Activated CD4-positive, alpha-beta T cell treated with anti-CD3 and anti-CD28 coated beads, Interleukin-2, amount 50 U/mL, for 24 hours (primary cell): ENCODE results near the gene RRH.
"Not testable (repeated sequence)": the region's sequence is repeated elsewhere in the genome, so short reads cannot be mapped to it uniquely, and the experiment has no call there.

ENCODE experiments used
- DNase-seq, 2 donors: peaks; one replicate each; pipeline ENCODE4 v3.0.0-alpha.2; 2020; ENCODE audit warnings: low read depth in 1 of 2, low spot score in 1 of 2

The RRH gene, protein sequence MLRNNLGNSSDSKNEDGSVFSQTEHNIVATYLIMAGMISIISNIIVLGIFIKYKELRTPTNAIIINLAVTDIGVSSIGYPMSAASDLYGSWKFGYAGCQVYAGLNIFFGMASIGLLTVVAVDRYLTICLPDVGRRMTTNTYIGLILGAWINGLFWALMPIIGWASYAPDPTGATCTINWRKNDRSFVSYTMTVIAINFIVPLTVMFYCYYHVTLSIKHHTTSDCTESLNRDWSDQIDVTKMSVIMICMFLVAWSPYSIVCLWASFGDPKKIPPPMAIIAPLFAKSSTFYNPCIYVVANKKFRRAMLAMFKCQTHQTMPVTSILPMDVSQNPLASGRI

DNA sequence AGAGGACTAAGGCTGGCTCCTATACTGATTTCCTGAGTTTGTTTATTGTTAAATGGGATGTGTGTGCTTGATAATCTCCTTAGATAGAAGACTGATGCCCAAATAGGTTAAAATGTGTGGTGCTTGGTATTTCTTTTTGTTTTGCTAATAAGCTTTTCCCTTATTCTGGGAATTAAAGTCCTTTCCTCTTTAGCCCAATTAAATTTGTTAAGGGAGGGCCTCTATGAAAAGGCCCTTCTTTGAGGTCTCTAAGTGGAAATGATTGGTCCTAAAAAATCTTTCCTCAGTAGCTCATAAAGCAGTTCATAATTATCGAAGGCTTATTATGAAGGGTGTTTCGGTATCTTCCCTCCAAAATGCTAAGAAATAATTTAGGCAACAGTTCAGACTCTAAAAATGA, at the start of gene RRH:
Gene RRH (plus strand): TSS at position 301 of the 400 bp plus-strand sequence. CDS start 56 bp downstream, at position 357.
- DNase-seq = no peak

DNA sequence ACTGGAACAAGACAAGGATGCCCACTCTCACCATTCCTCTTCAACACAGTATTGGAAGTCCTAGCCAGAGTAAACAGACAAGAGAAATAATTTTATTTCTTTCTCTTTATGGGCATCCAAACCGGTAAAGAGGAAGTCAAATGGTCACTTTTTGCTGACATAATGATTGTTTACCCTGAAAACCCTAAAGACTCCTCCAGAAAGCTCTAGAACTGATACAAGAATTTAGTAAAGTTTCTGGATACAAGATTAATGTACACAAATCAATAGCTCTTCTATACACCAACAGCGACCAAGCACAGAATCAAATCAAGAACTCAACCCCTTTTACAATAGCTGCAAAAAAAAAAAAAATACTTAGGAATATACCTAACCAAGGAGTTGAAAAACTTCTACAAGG, 45.7 kb upstream of the RRH start:
- not testable (repeated sequence) for DNase-seq

DNA sequence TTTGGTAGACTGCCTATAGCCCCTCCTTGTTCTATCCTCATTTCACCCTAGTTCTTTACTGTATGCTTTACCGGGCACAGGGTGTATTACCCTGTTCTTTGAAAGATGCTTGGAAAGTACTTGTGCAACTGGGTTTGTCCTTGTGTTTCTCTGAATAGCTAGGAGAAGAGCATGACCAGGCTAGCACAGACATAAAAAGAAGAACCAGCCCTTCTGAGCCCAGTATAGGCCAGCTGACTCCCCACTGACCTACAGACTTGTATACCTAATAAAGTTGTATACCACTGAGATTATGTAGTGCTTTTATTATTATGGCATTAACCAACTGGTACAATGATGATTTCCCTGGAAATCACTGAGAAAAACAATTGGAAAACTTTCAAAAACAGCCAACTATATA, 40.9 kb upstream of the RRH start:
- no peak for DNase-seq

DNA sequence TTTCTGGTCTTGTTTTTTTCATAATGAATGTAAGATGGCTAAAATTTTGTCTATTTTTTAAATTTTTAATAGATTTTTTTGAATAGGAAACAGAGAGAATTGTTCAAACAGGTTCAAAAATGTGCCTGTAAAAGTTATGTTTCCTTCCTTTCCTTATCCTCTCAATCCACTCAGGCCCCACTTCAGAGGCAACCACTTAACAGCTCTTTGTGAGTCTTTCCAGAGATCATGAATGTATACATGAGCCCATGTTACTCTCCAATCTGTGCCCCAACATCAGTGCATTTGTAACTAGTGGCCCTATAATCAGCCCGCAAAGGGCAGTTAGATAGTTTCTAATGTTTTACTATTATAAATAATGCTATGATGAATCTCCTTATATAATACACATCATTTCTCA, 40.0 kb upstream of the RRH start:
- no peak for DNase-seq

DNA sequence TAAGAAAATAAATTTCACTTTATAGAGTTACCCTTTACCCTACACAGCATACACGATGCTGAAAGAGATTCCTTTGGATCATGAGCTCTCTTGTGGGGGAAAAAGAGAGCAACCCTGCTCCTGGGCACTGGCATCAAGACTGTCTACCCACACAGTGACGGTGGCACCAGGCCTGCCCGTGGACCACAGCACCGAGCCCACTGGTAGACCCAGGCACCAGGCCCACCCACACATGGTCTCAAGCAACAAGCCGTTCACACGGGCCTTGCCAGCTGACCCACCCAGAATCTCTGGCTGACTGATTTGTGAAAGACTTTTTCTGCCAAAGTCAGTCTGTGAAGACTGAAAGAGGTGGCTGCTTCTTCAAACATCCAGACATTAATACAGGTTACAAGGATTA, 32.7 kb upstream of the RRH start:
- no peak for DNase-seq

DNA sequence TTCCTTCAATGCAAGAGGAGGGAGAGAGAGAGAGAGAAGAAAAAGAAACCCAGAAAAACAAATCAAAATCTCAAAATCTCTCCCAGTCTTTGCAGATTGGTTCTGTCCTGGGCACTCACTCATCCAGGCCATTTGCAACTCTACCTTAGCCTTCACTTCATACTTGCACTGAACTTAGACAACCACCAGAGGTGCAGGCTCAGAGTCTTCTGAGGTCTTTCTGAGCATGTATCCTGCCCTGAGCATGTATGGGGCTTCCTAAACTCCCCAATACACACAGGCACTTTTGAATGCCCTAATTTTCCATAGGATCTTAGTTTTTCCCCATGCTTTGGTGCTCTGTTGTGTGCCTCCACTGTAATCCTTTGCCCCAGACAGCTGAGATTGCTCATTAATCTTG, 28.9 kb upstream of the RRH start:
- DNase-seq = no peak

DNA sequence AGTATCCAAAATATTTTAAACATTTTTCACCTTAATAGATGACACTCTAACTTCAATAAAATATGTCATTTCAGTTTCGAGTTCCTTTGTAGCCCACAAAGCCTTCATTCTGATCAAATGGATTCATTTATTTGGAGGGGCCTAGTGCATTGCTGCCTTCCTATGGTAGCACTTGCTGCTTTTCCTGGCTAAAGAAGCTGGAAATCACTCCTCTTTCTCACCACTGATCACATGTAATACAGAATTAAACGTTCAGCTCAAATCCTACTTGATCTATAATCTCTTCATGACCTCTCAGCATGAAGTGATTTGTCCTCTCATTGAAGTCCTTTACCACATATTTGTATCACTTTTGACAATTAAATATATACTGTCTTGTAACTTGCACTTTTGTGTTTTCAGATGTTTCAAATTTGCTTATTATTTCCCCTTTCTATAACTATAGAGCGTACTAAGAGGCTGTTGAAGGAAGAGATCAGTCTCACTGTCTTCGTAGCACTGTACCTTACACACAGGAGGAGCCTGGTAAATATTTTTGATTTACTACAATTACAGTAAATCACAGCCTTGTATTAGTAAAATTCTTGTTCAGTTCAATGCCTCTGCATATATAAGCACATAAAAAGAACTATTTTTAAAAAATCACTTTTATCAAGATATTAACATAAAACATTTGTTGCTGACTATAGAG, 26.5 kb upstream of the RRH start:
- no peak for DNase-seq

DNA sequence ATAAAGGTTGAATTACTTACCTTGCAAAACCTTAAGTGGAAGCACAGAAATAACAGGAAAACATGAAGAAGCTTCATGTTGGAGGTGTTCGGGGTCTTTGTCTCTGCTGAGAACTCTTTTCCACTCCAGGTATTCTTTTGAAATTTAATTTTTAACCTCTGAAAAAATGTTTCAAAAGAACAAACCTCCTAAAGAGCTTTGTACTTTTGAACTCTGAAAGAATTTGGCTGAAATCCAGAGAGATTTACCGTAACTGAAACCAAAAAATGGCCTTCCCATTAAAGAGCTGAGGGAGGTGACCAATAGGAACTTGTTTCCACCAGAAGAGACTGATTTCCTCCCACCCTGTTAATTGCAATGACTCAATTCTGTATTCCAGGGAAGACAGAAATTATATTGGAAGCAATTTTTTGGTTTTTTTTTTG, 25.9 kb upstream of the RRH start, which contains the start of gene CFI:
Gene CFI (minus strand): TSS at position 105 of the 425 bp plus-strand sequence. CDS start 28 bp downstream, at position 77.
- DNase-seq = no peak

DNA sequence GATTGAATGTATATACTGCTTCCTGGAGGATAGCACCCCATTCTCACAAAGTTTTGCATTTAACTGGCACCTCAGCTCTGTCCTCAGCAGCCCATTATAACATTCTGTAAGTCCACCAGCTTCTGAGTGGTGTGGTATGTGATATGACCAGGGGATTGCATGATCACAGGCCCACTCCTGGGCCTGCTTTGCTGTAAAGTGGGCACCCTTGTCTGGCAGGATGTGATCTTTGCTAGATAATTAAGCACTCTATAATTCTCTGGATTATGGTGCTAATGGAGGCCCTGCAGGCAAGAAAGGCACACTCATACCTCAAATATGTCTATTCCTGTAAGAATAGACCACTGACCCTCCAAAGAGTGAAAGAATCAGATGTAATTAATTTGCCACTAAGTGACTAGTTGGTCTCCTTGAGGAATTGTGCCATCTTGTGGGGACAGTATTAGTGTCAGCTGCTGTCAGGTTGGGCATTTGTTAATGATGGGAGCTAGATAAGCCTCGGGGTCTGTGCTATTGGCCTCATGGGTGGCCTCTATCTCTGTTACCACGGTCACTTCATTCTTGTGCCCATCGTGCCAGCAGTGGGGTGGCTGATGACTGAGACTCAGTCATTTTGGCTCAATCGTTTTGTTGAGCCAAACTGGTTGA, 23.7 kb upstream of the RRH start:
- no peak for DNase-seq

DNA sequence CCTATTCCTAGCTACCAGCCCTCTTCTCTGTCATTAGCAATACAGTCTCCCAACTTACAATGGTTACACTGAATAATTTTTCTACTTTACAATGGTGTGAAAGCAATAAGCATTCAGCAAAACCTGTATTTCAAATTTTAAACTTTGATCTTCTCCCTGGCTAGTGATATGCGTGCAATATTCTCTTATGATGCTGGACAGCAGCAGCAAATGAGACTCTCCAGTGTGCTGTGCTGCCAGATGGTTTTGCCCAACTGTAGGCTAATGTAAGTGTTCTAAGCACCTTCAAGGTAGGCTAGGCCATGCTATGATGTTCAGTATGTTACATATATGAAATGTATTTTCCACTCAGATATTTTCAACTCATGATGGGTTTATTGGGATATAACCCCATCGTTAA, 18.1 kb upstream of the RRH start:
- no peak for DNase-seq

DNA sequence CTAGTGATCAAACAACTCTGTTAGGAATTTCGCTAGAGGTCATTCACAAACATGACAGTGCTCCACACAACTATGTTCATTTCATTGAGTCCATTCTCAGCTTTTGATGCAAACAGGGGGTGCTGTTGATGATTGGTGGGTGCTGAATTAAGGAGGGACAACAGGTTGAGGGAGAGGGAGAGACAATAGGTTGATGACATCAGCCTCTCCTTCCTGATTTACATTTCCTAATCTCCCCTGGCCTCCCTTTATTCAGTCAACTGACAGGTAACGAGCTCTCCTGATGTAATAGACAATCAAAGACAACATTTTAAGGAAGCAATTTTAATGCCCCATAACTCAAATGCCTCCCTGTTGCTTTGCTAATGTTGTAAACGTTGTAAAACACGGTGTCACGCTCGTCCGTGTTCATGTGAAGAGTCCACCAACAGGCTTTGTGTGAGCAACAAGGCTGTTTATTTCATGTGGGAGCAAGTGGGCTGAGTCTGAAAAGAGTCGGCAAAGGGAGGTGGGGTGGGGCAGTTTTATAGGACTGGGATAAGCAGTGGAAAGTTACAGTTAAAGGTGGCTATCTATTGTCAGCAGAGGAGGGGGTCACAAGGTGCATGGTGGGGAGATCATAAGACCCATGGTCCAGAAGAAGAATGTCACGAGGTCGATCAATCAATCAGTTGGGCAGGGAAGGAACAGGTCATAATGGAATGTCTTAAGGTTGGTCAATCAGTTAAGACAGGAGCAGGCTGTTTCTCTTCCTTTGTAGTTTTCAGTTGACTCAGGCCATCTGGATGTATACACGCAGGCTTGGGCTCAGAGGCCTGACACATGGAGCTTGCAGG, 17.0 kb upstream of the RRH start:
- DNase-seq = no peak

DNA sequence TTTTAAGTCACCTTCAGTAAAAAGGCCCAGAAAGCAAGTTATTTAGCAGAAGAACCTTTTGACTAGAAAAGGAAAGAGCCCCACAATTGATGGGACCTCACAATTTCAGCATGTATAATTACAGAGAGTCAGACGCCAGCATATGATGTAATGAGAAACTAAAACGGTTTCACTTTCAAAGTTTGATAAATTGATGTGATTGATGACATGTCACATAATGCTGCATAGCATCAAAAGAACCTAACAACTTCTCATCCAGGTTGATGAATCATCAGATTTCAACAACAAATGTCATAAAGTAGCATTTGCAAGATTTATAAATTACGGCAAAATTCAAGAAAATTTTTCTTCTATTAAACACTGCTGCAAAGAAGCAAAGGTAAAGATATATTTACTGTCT, 16.1 kb upstream of the RRH start:
- DNase-seq = no peak

DNA sequence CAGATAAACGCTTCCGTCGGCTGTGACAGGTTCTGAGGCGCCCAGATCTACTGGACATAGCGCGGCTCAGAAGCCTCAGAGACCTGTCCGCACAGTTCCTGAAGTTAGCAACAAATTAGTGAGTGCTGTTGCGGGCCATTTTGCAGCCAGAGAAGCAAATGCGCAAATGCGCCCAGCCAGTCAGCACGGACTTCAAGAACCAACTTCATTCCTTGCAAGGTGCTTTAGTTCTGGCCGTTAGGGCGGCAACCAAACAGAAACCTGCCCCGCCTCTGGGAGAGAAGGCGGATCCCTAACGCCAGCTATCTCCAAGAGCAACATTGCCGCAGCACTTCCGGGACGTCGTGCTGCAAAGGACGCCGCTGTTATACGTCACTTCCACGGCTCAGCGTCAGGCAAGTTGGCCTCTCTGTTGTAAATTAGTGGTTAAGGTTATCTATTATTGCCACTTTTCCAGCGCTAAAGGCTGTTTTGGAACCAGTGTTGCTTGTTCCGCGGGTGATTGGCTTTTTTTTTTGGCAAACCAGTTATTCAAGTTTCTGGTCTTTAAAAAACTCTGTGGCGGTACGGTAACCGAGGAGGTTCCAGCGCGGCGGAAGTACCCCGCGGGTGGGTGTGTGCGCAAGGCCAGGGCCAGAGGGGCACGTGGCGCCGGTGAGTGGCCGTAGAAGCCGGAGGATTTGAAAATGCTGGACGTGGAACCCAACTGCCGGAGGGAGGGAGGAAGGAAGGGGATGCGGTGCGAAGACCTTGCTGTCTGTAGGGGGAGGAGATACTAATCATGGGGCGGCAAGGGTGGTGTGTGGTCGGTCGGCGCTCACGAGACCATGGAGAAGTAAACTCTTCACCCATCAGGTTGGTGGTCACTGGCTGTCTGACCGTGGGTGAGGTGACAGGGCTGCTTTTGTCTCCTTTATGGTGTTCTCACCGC, 12.4 kb upstream of the RRH start, which contains the start of gene GAR1:
Gene GAR1 (plus strand): TSS at position 612 of the 931 bp plus-strand sequence. CDS start 403 bp downstream, outside the sequence.
- DNase-seq = peak; percentile 65 to 83

DNA sequence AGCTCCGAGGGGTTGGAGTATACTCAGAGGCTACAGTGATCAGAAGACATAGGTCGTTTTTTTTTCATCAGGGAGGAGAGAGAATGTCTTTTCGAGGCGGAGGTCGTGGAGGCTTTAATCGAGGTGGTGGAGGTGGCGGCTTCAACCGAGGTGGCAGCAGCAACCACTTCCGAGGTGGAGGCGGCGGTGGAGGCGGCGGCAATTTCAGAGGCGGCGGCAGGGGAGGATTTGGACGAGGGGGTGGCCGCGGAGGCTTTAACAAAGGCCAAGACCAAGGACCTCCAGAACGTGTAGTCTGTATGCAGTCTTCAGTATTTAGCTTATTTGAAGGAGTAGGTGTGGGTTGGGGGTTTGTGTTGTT, 11.7 kb upstream of the RRH start:
- peak; percentile 11 to 15 for DNase-seq

DNA sequence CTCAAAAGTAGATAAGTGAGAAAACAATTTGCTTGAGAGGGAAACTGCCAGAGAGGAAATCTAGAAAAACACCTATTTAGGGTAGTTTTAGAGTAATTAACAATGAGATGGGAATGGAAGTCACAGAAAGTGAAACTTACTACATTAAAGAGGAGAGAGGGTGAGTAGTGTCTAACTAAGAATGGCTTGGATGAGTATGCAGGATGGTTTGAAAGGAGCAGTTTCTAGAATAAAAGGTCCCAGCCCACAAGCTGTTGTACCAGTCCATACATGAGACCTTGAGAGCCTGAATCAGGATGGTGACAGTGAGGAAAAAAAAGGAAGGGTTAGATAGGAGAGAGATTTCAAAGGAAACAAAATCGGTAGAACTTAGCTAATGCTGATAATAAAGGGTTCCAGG, 10.9 kb upstream of the RRH start:
- no peak for DNase-seq

DNA sequence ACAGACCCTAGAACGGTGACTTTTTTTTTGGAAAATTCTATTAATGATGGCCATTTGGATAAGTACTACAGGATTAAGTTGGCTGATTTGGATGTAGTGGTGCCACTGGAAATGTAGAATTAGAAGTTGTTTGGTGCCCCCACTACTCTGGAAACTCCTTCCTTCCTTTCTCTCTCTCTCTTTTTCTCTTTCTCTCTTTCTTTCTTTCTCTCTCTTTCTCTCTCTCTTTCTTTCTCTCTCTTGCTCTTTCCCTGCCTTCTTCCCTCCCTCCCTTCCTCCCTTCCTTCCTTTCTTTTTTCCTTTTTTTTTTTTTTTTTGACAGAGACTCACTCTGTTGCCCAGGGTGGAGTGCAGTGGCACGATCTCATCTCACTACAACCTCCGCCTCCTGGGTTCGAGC, 9.5 kb upstream of the RRH start:
- DNase-seq = no peak

DNA sequence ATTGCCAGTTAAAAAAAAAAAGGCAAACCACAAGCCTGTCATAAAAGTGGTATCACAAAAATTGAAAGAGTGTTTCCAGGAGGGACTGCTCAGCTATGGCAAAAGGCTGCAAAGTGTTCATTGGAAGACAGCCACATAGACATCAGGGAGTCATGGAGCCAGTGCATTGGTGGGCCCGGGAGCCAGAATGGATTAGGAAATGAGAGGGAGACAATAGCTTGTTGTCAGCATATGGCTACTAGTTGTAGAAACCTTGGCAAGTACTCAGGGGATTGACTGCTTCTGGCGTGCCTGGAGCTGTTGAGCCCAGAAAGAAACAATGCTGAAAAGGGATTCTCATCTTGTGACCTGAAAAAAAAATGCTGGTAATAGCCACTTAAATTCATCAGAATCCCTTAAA, 7.2 kb upstream of the RRH start:
- DNase-seq = no peak

DNA sequence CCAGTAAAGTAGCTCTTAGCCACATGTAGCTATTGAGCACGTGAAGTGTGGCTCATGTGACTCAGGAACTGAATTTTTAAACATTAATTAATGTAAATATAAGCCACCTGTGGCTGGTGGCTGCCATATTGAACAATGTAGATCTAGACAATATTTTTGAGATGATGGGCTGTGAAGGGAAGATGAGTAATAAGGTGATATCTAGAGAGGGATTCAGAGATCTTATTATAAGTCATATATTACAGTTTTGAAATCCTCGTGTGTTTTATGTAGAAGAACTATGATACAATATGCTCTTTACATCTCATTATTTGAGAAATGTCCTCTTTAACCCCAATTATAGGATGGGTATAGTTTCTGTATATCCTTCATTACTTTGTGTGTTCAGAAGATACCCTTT, 6.6 kb upstream of the RRH start:
- no peak for DNase-seq

DNA sequence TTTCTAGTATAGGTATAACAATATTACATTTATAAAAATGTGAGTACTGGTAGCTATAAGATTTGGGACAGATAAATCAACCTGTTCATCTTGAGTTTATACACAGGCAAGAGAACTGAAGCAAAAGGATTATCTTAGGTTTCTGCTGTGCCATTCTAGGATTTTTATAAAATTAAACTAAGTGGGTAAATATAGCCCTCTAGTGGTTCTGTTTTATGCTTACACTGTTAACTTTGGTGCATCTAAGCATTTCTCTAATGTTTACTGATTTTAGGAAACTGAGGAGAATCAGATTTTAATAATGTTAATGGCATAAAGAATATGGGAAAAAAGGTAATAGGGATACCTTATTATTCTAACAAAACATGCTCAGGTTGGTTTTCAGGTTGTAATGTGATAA, 1.1 kb upstream of the RRH start:
- DNase-seq = no peak

DNA sequence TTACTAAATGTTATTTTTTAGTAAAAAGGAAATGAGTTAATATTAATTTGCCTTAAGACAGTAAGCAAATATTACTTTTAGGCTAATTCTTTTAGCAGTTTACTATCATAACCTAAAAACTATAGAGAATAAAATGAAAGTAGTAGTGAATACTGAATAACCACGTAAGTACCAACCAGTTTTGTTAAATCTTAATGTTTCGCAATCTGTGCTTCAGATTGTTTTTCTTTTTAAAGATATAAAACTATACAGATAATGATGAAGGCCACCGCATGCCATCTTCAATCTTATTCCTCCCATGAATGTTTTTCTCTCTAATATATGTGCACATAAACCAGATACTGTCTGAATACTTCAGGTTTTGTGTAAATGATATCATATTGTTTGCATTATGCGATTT, 6.0 kb downstream of the RRH start:
- no peak for DNase-seq
